ENCODE data around the gene ARSI.

Gene ARSI

GRCh38 chr5:150270541-150271295 lies 32.0 kb downstream of the ARSI start:
- no peaks in the 10 kb centered on the region for H3K9me3 ChIP-seq (ENCODE audit: control insufficient read depth, low read length)
- H2AK5ac ChIP-seq (ENCODE audit: low read length, severe bottlenecking): no peak overlapping the region
- no peak overlapping the region for H3K14ac ChIP-seq (ENCODE audit: low read length in 2 of 2)
- H3K9ac ChIP-seq (ENCODE audit: low read length): no peak overlapping the region
- no peak overlapping the region for H2BK5ac ChIP-seq (ENCODE audit: low read depth, low read length, poor library complexity, severe bottlenecking)
- no peak overlapping the region for H3K23ac ChIP-seq (ENCODE audit: low read length in 2 of 2)
- H3K79me1 ChIP-seq (replicated peaks; ENCODE audit: low read length, poor library complexity, severe bottlenecking): no peaks in the 10 kb centered on the region
- no peak overlapping the region for H3K18ac ChIP-seq (ENCODE audit: low read depth in 1 of 2, low read length in 2 of 2)
- DNase-seq: no peak
- H3K36me3 ChIP-seq (ENCODE audit: control insufficient read depth in 1 of 2, insufficient read depth in 2 of 2, low read depth in 1 of 2, low read length in 2 of 2): peaks cover 0 to 7% of the 10 kb centered on the region in 2 experiments
- no peak overlapping the region for H3K27ac ChIP-seq (ENCODE audit: low read length, poor library complexity, severe bottlenecking)
- H3K4ac ChIP-seq (ENCODE audit: low read depth in 1 of 2, low read length in 2 of 2): no peak overlapping the region
- H3K4me1 ChIP-seq (ENCODE audit: control insufficient read depth, insufficient read depth, low read depth, low read length): peaks cover 5% of the 10 kb centered on the region
- no peak overlapping the region for H4K91ac ChIP-seq (ENCODE audit: low read length)
- H3K4me3 ChIP-seq (ENCODE audit: insufficient read depth in 1 of 2, low read depth in 1 of 2, low read length in 2 of 2): no peak overlapping the region
- no peak overlapping the region for H3K4me2 ChIP-seq (ENCODE audit: low read length, poor library complexity, severe bottlenecking)
- no peak overlapping the region for H2AFZ ChIP-seq (ENCODE audit: low read depth, low read length)
- H4K8ac ChIP-seq (ENCODE audit: low read length): no peak overlapping the region
- H2BK120ac ChIP-seq (ENCODE audit: low read depth, low read length): no peak overlapping the region
- H2BK15ac ChIP-seq (ENCODE audit: low read depth, poor library complexity, severe bottlenecking): no peak overlapping the region
- peak overlapping the region in 1 of 2 experiments; percentile 18 for H2BK12ac ChIP-seq (ENCODE audit: low read length in 2 of 2)
- 69% methylated on average over 12 of the region's 12 CpGs for WGBS
- no peaks in the 10 kb centered on the region for H3K27me3 ChIP-seq (ENCODE audit: control insufficient read depth in 1 of 2, insufficient read depth in 1 of 2, low read length in 2 of 2)

- H3K4ac ChIP-seq (ENCODE audit: low read depth in 1 of 2, low read length in 2 of 2): no peak overlapping the region
- no peak overlapping the region for H2AFZ ChIP-seq (ENCODE audit: low read depth, low read length)
- no peak overlapping the region for H3K18ac ChIP-seq (ENCODE audit: low read depth in 1 of 2, low read length in 2 of 2)
- no peak overlapping the region for H3K27ac ChIP-seq (ENCODE audit: low read length, poor library complexity, severe bottlenecking)
- no peak for DNase-seq
- H2BK5ac ChIP-seq (ENCODE audit: low read depth, low read length, poor library complexity, severe bottlenecking): no peak overlapping the region
- no peak overlapping the region for H2AK5ac ChIP-seq (ENCODE audit: low read length, severe bottlenecking)
- no peaks in the 10 kb centered on the region for H3K27me3 ChIP-seq (ENCODE audit: control insufficient read depth in 1 of 2, insufficient read depth in 1 of 2, low read length in 2 of 2)
- peak overlapping the region in 1 of 2 experiments; percentile 27 for H3K14ac ChIP-seq (ENCODE audit: low read length in 2 of 2)
- no peak overlapping the region for H4K91ac ChIP-seq (ENCODE audit: low read length)
- peaks cover 0 to 7% of the 10 kb centered on the region in 2 experiments for H3K36me3 ChIP-seq (ENCODE audit: control insufficient read depth in 1 of 2, insufficient read depth in 2 of 2, low read depth in 1 of 2, low read length in 2 of 2)
- H2BK12ac ChIP-seq (ENCODE audit: low read length in 2 of 2): peak overlapping the region in 1 of 2 experiments; percentile 61
- H2BK15ac ChIP-seq (ENCODE audit: low read depth, poor library complexity, severe bottlenecking): peak overlapping the region; percentile 15
- no peak overlapping the region for H3K9ac ChIP-seq (ENCODE audit: low read length)
- H4K8ac ChIP-seq (ENCODE audit: low read length): no peak overlapping the region
- no peaks in the 10 kb centered on the region for H3K9me3 ChIP-seq (ENCODE audit: control insufficient read depth, low read length)
- WGBS: no CpG with 5 or more reads among the region's 4 CpGs
- H3K4me1 ChIP-seq (ENCODE audit: control insufficient read depth, insufficient read depth, low read depth, low read length): peaks cover 25% of the 10 kb centered on the region
- no peak overlapping the region for H3K4me3 ChIP-seq (ENCODE audit: insufficient read depth in 1 of 2, low read depth in 1 of 2, low read length in 2 of 2)
- H3K23ac ChIP-seq (ENCODE audit: low read length in 2 of 2): no peak overlapping the region
- H3K79me1 ChIP-seq (replicated peaks; ENCODE audit: low read length, poor library complexity, severe bottlenecking): no peaks in the 10 kb centered on the region
- no peak overlapping the region for H3K4me2 ChIP-seq (ENCODE audit: low read length, poor library complexity, severe bottlenecking)
- H2BK120ac ChIP-seq (ENCODE audit: low read depth, low read length): no peak overlapping the region
These were observed 35.8 kb downstream of the ARSI start for GRCh38 chr5:150266871-150267291.

- Histone ChIP-seq H3K9ac (ENCODE audit: low read length) (no peak overlapping the region), H3K14ac (ENCODE audit: low read length in 2 of 2) (no peak overlapping the region), H2AK5ac (ENCODE audit: low read length, severe bottlenecking) (no peak overlapping the region), H2BK5ac (ENCODE audit: low read depth, low read length, poor library complexity, severe bottlenecking) (no peak overlapping the region), H3K27me3 (ENCODE audit: control insufficient read depth in 1 of 2, insufficient read depth in 1 of 2, low read length in 2 of 2) (no peaks in the 10 kb centered on the region), H3K4me2 (ENCODE audit: low read length, poor library complexity, severe bottlenecking) (no peak overlapping the region), H3K9me3 (ENCODE audit: control insufficient read depth, low read length) (no peaks in the 10 kb centered on the region), H3K18ac (ENCODE audit: low read depth in 1 of 2, low read length in 2 of 2) (no peak overlapping the region), H2AFZ (ENCODE audit: low read depth, low read length) (no peak overlapping the region), H2BK15ac (ENCODE audit: low read depth, poor library complexity, severe bottlenecking) (no peak overlapping the region), H3K4me1 (ENCODE audit: control insufficient read depth, insufficient read depth, low read depth, low read length) (peaks cover 28% of the 10 kb centered on the region), H3K79me1 (replicated peaks; ENCODE audit: low read length, poor library complexity, severe bottlenecking) (no peaks in the 10 kb centered on the region), H3K27ac (ENCODE audit: low read length, poor library complexity, severe bottlenecking) (no peak overlapping the region), H3K4me3 (ENCODE audit: insufficient read depth in 1 of 2, low read depth in 1 of 2, low read length in 2 of 2) (no peak overlapping the region), H4K8ac (ENCODE audit: low read length) (no peak overlapping the region), H4K91ac (ENCODE audit: low read length) (no peak overlapping the region), H3K23ac (ENCODE audit: low read length in 2 of 2) (no peak overlapping the region), H2BK120ac (ENCODE audit: low read depth, low read length) (no peak overlapping the region), H3K4ac (ENCODE audit: low read depth in 1 of 2, low read length in 2 of 2) (no peak overlapping the region), H3K36me3 (ENCODE audit: control insufficient read depth in 1 of 2, insufficient read depth in 2 of 2, low read depth in 1 of 2, low read length in 2 of 2) (no peaks in the 10 kb centered on the region), H2BK12ac (ENCODE audit: low read length in 2 of 2) (no peak overlapping the region)
- DNase-seq: no peak
- whole genome bisulfite sequencing: 64% methylated on average over 3 of the region's 6 CpGs
These were observed 36.8 kb downstream of the ARSI start for GRCh38 chr5:150265870-150266383.

- Histone ChIP-seq H4K8ac (ENCODE audit: low read length) (no peak overlapping the region), H2AFZ (ENCODE audit: low read depth, low read length) (no peak overlapping the region), H3K9ac (ENCODE audit: low read length) (peak overlapping the region; percentile 9), H4K91ac (ENCODE audit: low read length) (peak overlapping the region; percentile 49), H2BK12ac (ENCODE audit: low read length in 2 of 2) (peak overlapping the region; percentile 71 to 75), H3K27me3 (ENCODE audit: control insufficient read depth in 1 of 2, insufficient read depth in 1 of 2, low read length in 2 of 2) (no peaks in the 10 kb centered on the region), H3K4me3 (ENCODE audit: insufficient read depth in 1 of 2, low read depth in 1 of 2, low read length in 2 of 2) (no peak overlapping the region), H3K9me3 (ENCODE audit: control insufficient read depth, low read length) (no peaks in the 10 kb centered on the region), H2BK5ac (ENCODE audit: low read depth, low read length, poor library complexity, severe bottlenecking) (no peak overlapping the region), H2BK15ac (ENCODE audit: low read depth, poor library complexity, severe bottlenecking) (peak overlapping the region; percentile 23), H3K23ac (ENCODE audit: low read length in 2 of 2) (no peak overlapping the region), H3K79me1 (replicated peaks; ENCODE audit: low read length, poor library complexity, severe bottlenecking) (no peaks in the 10 kb centered on the region), H3K27ac (ENCODE audit: low read length, poor library complexity, severe bottlenecking) (no peak overlapping the region), H3K18ac (ENCODE audit: low read depth in 1 of 2, low read length in 2 of 2) (peak overlapping the region; percentile 35 to 72), H3K14ac (ENCODE audit: low read length in 2 of 2) (no peak overlapping the region), H3K4me2 (ENCODE audit: low read length, poor library complexity, severe bottlenecking) (no peak overlapping the region), H2AK5ac (ENCODE audit: low read length, severe bottlenecking) (peak overlapping the region; percentile 27), H3K4ac (ENCODE audit: low read depth in 1 of 2, low read length in 2 of 2) (no peak overlapping the region), H2BK120ac (ENCODE audit: low read depth, low read length) (no peak overlapping the region), H3K36me3 (ENCODE audit: control insufficient read depth in 1 of 2, insufficient read depth in 2 of 2, low read depth in 1 of 2, low read length in 2 of 2) (no peaks in the 10 kb centered on the region), H3K4me1 (ENCODE audit: control insufficient read depth, insufficient read depth, low read depth, low read length) (peaks cover 28% of the 10 kb centered on the region)
- no peak for DNase-seq
- 93% methylated on average over 21 of the region's 23 CpGs for WGBS
These were observed 37.8 kb downstream of the ARSI start for GRCh38 chr5:150264667-150265603.
